ENCODE results near the gene NNMT. TPM values are rescaled to one million over a fixed set of nuclear protein-coding genes. Genes with fewer than 3 reads are reported as not detected.

Gene NNMT
- total RNA-seq, 1 donor from 2014 or later, result 375 TPM

- H3K4me3 Mint-ChIP-seq (ENCODE audit: unreplicated experiment), result no peak overlapping the region
Observed at GRCh38 chr11:114263513-114264170, 32.6 kb upstream of the NNMT start.

GRCh38 chr11:114264381-114264780 lies 31.8 kb upstream of the NNMT start:
- no peaks in the 10 kb centered on the region for H3K9me3 Mint-ChIP-seq (ENCODE audit: low read depth)
- DNase-seq (ENCODE audit: low spot score), result no peak
- no peak for TF ChIP-seq CTCF (IDR thresholded peaks at IDR 0.05)
- no peaks in the 10 kb centered on the region for H3K36me3 Mint-ChIP-seq (ENCODE audit: low read depth)
- no peak overlapping the region for H3K4me3 Mint-ChIP-seq (ENCODE audit: unreplicated experiment)
- peaks cover 13% of the 10 kb centered on the region for H3K4me1 Mint-ChIP-seq (ENCODE audit: low read depth)
- peaks cover 18% of the 10 kb centered on the region for H3K27me3 Mint-ChIP-seq (ENCODE audit: low read depth)
- H3K27ac Mint-ChIP-seq (ENCODE audit: unreplicated experiment), result no peak overlapping the region

More at GRCh38 chr11:114263513-114264170, 32.6 kb upstream of the NNMT start:
- Mint-ChIP-seq H3K27me3 (ENCODE audit: low read depth) (peaks cover 12% of the 10 kb centered on the region), H3K27ac (ENCODE audit: unreplicated experiment) (no peak overlapping the region), H3K9me3 (ENCODE audit: low read depth) (no peaks in the 10 kb centered on the region), H3K4me1 (ENCODE audit: low read depth) (peaks cover 17% of the 10 kb centered on the region), H3K36me3 (ENCODE audit: low read depth) (no peaks in the 10 kb centered on the region)
- no peak for TF ChIP-seq CTCF (IDR thresholded peaks at IDR 0.05)
- DNase-seq (ENCODE audit: low spot score), result no peak

DNA sequence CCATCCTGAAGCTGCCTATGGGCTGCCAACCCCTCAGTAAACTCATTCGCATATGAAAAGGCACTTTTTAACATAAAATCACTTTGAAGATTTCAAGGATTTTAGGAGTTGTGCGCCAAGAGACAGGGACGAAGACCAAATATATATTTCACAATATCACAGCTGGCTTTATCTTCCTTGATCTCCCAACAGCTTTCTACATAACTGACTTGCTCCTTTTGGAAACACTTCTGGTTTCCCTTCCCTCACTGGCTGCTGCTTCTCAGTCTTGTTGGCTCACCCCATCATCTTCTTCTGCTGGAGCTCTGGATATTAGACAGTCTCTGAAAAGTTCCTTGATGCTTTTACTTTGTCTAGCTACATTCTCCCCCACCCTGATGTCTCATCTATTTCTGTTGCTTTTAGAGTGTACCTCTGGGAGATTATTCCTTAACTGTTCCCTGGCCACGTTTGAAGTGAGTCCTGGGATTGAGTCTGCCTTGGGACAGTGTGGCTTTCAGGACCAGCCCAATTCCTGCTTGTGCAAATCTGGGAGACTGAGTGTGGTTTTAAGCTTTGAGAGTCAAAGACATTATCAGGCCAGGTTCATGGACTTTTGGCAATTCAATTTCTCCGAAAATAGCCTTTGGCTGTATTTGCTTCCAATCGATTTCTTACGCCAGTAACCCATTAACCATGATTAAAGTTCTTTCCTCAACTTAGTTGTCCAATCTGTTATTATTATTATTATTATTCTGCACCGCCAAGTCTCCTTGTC lies 30.9 kb upstream of the NNMT start:
- Mint-ChIP-seq H3K27ac (ENCODE audit: unreplicated experiment) (no peak overlapping the region), H3K9me3 (ENCODE audit: low read depth) (no peaks in the 10 kb centered on the region), H3K27me3 (ENCODE audit: low read depth) (peaks cover 20% of the 10 kb centered on the region)

GRCh38 chr11:114269498-114269897 lies 26.7 kb upstream of the NNMT start:
- no peaks in the 10 kb centered on the region for H3K9me3 Mint-ChIP-seq (ENCODE audit: low read depth)
- no peak for TF ChIP-seq CTCF (IDR thresholded peaks at IDR 0.05)
- H3K4me3 Mint-ChIP-seq (ENCODE audit: unreplicated experiment), result no peak overlapping the region
- no peaks in the 10 kb centered on the region for H3K36me3 Mint-ChIP-seq (ENCODE audit: low read depth)
- no peak for DNase-seq (ENCODE audit: low spot score)
- H3K4me1 Mint-ChIP-seq (ENCODE audit: low read depth), result no peaks in the 10 kb centered on the region
- peaks cover 58% of the 10 kb centered on the region for H3K27me3 Mint-ChIP-seq (ENCODE audit: low read depth)
- no peak overlapping the region for H3K27ac Mint-ChIP-seq (ENCODE audit: unreplicated experiment)

More for the DNA sequence above, 30.9 kb upstream of the NNMT start:
- peaks cover 5% of the 10 kb centered on the region for H3K4me1 Mint-ChIP-seq (ENCODE audit: low read depth)
- TF ChIP-seq CTCF (IDR thresholded peaks at IDR 0.05), result no peak
- no peaks in the 10 kb centered on the region for H3K36me3 Mint-ChIP-seq (ENCODE audit: low read depth)
- no peak overlapping the region for H3K4me3 Mint-ChIP-seq (ENCODE audit: unreplicated experiment)
- DNase-seq (ENCODE audit: low spot score), result no peak

DNA sequence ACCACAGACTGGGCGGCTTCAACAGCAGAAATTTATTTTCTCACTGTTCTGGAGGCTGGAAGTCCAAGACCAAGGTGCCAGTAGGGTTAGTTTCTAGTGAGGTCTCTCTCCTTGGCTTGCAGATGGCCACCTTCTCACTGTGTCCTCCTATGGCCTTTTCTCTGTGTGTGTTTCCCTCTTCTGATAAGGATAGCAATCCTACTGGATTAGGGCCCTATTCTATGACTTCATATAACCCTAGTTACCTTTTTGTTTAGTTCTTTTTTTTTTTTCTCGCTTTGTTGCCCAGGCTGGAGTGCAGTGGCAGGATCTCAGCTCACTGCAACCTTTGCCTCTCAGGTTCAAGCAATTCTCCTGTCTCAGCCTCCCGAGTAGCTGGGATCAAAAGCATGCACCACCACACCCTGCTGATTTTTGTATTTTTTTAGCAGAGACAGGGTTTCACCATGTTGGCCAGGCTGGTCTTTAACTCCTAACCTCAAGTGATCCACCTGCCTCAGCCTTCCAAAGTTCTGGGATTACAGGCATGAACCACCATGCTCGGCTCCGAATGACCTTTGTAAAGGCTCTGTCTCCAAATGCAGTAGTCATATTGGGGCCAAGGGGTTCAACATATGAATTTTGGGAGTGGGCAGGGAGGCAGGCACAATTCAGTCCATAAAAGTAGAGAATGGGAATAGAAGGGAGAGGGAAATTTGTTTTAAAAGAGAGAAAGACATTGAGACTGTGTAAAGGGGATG lies 25.5 kb upstream of the NNMT start:
- Mint-ChIP-seq H3K9me3 (ENCODE audit: low read depth) (no peaks in the 10 kb centered on the region), H3K36me3 (ENCODE audit: low read depth) (no peaks in the 10 kb centered on the region), H3K27me3 (ENCODE audit: low read depth) (peaks cover 67% of the 10 kb centered on the region), H3K4me3 (ENCODE audit: unreplicated experiment) (no peak overlapping the region), H3K4me1 (ENCODE audit: low read depth) (no peaks in the 10 kb centered on the region), H3K27ac (ENCODE audit: unreplicated experiment) (no peak overlapping the region)
- no peak for DNase-seq (ENCODE audit: low spot score)
- TF ChIP-seq CTCF (IDR thresholded peaks at IDR 0.05), result no peak

Measured in chondrocyte (in vitro differentiated cells).